HepG2 (cell line): ENCODE data around the gene NME4. TPM values are rescaled to one million over a fixed set of nuclear protein-coding genes. Genes with fewer than 3 reads are reported as not detected.

Experiments used
- ATAC-seq: fragments of 200-7000 bp; cut with Tn5 transposase; 3 replicates; pipeline ENCODE4 v1.9.1; 2020; ENCODE audit warnings: mild to moderate bottlenecking, moderate library complexity
- BruUV-seq: library from RNA; stranded (reverse); fragments of 400-500 nt; replicated peaks from 2 replicates; lab custom pipeline; 2021; lab: Mats Ljungman, UMichigan
- CTCF ChIA-PET: fragments of 300-600 bp; formaldehyde crosslinking; extraction: SDS; loops from one replicate; lab custom pipeline; 2021; ENCODE audit warnings: low total read pairs, inconsistent platforms, low intra/inter-chr PET ratio; lab: Yijun Ruan, JAX
- POLR2A ChIA-PET: fragments of 350-600 bp; sonication (Branson Sonifier 250); formaldehyde crosslinking; loops from one replicate; lab custom pipeline; 2020; ENCODE audit warnings: antibody characterized with exemption, inconsistent platforms; lab: Yijun Ruan, JAX
- DNase-seq: peaks from one replicate; pipeline ENCODE4 v3.0.0-alpha.2; 2015; ENCODE audit warnings: low spot score
- FAIRE-seq: peaks from 3 replicates; lab custom pipeline; 2011; peaks lifted over from hg19 to GRCh38; lab: Jason Lieb, UNC
- H2AFZ ChIP-seq: one replicate; pipeline ENCODE4 v1.6.1; 2011; ENCODE audit warnings: low read length, inconsistent platforms
- H3K27ac ChIP-seq: fragments of 300-600 bp; 3 replicates; pipeline ENCODE4 v1.8.0; 2011; ENCODE audit warnings: mixed run types, mild to moderate bottlenecking, mixed read lengths, low read length, inconsistent platforms; ENCODE audit not compliant: insufficient read depth; ENCODE audit errors: extremely low read length
- H3K27me3 ChIP-seq, 2 experiments: fragments of 200-600 bp in 1 of 2; 2 replicates in 1 of 2; 3 replicates in 1 of 2; pipeline versions ENCODE4 v1.6.0 to v1.8.0; 2011; ENCODE audit warnings: low read length in 2 of 2, mild to moderate bottlenecking in 2 of 2, moderate library complexity in 2 of 2, inconsistent platforms in 1 of 2; ENCODE audit not compliant: insufficient read depth in 2 of 2, control insufficient read depth in 1 of 2
- H3K36me3 ChIP-seq, 2 experiments: fragments of 200-600 bp in 1 of 2; replicated peaks in 1 of 2; 2 replicates in 1 of 2; 3 replicates in 1 of 2; pipeline versions ENCODE4 v1.5.1 to v1.8.0; 2011; ENCODE audit warnings: low read length in 2 of 2, inconsistent platforms in 1 of 2; ENCODE audit not compliant: insufficient read depth in 2 of 2, control insufficient read depth in 1 of 2
- H3K4me1 ChIP-seq: 2 replicates; pipeline ENCODE4 v1.5.1; 2012; ENCODE audit warnings: low read length, inconsistent platforms; ENCODE audit not compliant: insufficient read depth
- H3K4me2 ChIP-seq: 2 replicates; pipeline ENCODE4 v1.6.0; 2011; ENCODE audit warnings: low read depth, low read length, inconsistent platforms
- H3K4me3 ChIP-seq, 3 experiments: fragments of 200-600 bp in 1 of 3; sonication (generic), shearing (Covaris generic) in 1 of 3; replicated peaks in 1 of 3; 2 replicates each; pipeline ENCODE4 v1.5.1; 2011 to 2016; ENCODE audit warnings: low read length in 3 of 3, inconsistent platforms in 2 of 3, low read depth in 2 of 3, mild to moderate bottlenecking in 2 of 3, control low read depth in 1 of 3, mixed read lengths in 1 of 3; ENCODE audit not compliant: insufficient read depth in 1 of 3
- H3K79me2 ChIP-seq: one replicate; pipeline ENCODE4 v1.6.1; 2011; ENCODE audit warnings: low read length, inconsistent platforms; ENCODE audit not compliant: insufficient read depth
- H3K9ac ChIP-seq: 2 replicates; pipeline ENCODE4 v1.6.0; 2011; ENCODE audit warnings: mild to moderate bottlenecking, low read depth, low read length, inconsistent platforms; ENCODE audit not compliant: insufficient read depth
- H3K9me3 ChIP-seq: 2 replicates; pipeline ENCODE4 v1.5.1; 2012; ENCODE audit warnings: mild to moderate bottlenecking, low read length
- H4K20me1 ChIP-seq: 2 replicates; pipeline ENCODE4 v1.6.0; 2011; ENCODE audit warnings: inconsistent platforms, mild to moderate bottlenecking, low read length, moderate library complexity; ENCODE audit not compliant: insufficient read depth
- CENPBD1 ChIP-seq: sonication (generic); formaldehyde crosslinking; IDR thresholded peaks from 2 replicates; pipeline ENCODE4 v1.8.0; 2022; ENCODE audit warnings: missing genetic modification reagents, low read depth, mild to moderate bottlenecking, borderline replicate concordance
- MEIS1 ChIP-seq: sonication (generic); formaldehyde crosslinking; IDR thresholded peaks from 2 replicates; pipeline ENCODE4 v1.9.0; 2021; ENCODE audit warnings: mild to moderate bottlenecking, missing genetic modification reagents, moderate library complexity, borderline replicate concordance
- PATZ1 ChIP-seq: sonication (generic); formaldehyde crosslinking; IDR thresholded peaks from 2 replicates; pipeline ENCODE4 v1.4.0; 2020; ENCODE audit warnings: missing genetic modification reagents
- TBX2 ChIP-seq: sonication (generic); formaldehyde crosslinking; IDR thresholded peaks from 2 replicates; pipeline ENCODE4 v1.5.0; 2020; ENCODE audit warnings: missing genetic modification reagents, mild to moderate bottlenecking, borderline replicate concordance
- YEATS2 ChIP-seq: sonication (generic); formaldehyde crosslinking; IDR thresholded peaks from 2 replicates; pipeline ENCODE4 v1.4.0; 2020; ENCODE audit warnings: missing genetic modification reagents, borderline replicate concordance
- ZNF136 ChIP-seq: sonication (generic); formaldehyde crosslinking; IDR thresholded peaks from 2 replicates; pipeline ENCODE4 v1.8.1; 2022; ENCODE audit warnings: low read depth, mild to moderate bottlenecking, moderate library complexity, missing genetic modification reagents
- ZNF550 ChIP-seq: sonication (generic); formaldehyde crosslinking; IDR thresholded peaks from 2 replicates; pipeline ENCODE4 v1.4.0; 2020; ENCODE audit warnings: mild to moderate bottlenecking, missing genetic modification reagents, borderline replicate concordance
- ZNF770 ChIP-seq: sonication (generic); formaldehyde crosslinking; IDR thresholded peaks from 2 replicates; pipeline ENCODE4 v1.5.0; 2020; ENCODE audit warnings: mild to moderate bottlenecking, missing genetic modification reagents
- WGBS: methylation state at CpG from one replicate; pipeline ENCODE4 v1.1.6; 2017; ENCODE audit warnings: low lambda C conversion rate; 5-methylcytosine and 5-hydroxymethylcytosine counted together
- in situ Hi-C: cut with HindIII; loops from 2 replicates; pipeline ENCODE4 v1.10.0; 2017; ENCODE audit warnings: low pct_unique_long_range_greater_than_20kb; ENCODE audit not compliant: extremely low pct_ligation_motif_present
- intact Hi-C: fragments of 100-400 bp; cut with micrococcal nuclease; formaldehyde crosslinking; loops from one replicate; pipeline ENCODE4 v1.10.0; 2022; ENCODE audit not compliant: unreplicated experiment
- polyA plus RNA-seq, 8 experiments: library from polyadenylated mRNA; depleted of rRNA in 3 of 8; stranded (reverse) in 7 of 8; unstranded in 1 of 8; fragments of >200 nt; fragmentation: Illumina TruSeq in 4 of 8; extraction: Trizol in 4 of 8; gene quantifications; 2 replicates each; pipeline versions ENCODE4 v1.2.1 to v1.2.3, GENCODE V29; 2011 to 2016; ENCODE audit warnings: low read depth in 4 of 8, missing spikeins in 1 of 8, mixed read lengths in 1 of 8; ENCODE audit not compliant: insufficient read depth in 1 of 8
- total RNA-seq, 5 experiments: library from RNA; depleted of rRNA; stranded (reverse); fragments of >200 nt; fragmentation: Illumina TruSeq; extraction: Trizol; gene quantifications; 2 replicates each; pipeline ENCODE4 v1.2.3, GENCODE V29; 2016; ENCODE audit warnings: low read depth in 1 of 5
- TF ChIP-seq, protein P1 (sequence below): sonication (generic); formaldehyde crosslinking; IDR thresholded peaks from 2 replicates; pipeline ENCODE4 v1.9.0; 2022; ENCODE audit warnings: missing genetic modification reagents, mild to moderate bottlenecking, borderline replicate concordance
- TF ChIP-seq, protein P2 (sequence below): sonication (generic); formaldehyde crosslinking; IDR thresholded peaks from 2 replicates; pipeline ENCODE4 v1.4.0; 2020; ENCODE audit warnings: low read depth, mild to moderate bottlenecking, missing genetic modification reagents
- TF ChIP-seq, protein P3 (sequence below): sonication (generic); formaldehyde crosslinking; IDR thresholded peaks from 2 replicates; pipeline ENCODE4 v1.8.0; 2022; ENCODE audit warnings: mild to moderate bottlenecking, missing genetic modification reagents, moderate library complexity

The NME4 gene
- total and polyA plus RNA-seq, 2 of the 13 experiments (the other 11 are each of a cell fraction or from before 2014, with no cell fraction given) = 121 to 263 TPM

- Histone ChIP-seq H3K27me3 (no peaks in the 10 kb centered on the region), H3K79me2 (peaks cover 6% of the 10 kb centered on the region), H3K27ac (peak overlapping the region; percentile 86), H3K4me3 (peak overlapping the region; percentile 24 to 63 (median 39)), H3K4me1 (peaks cover 47% of the 10 kb centered on the region), H3K9me3 (no peaks in the 10 kb centered on the region), H4K20me1 (no peaks in the 10 kb centered on the region), H2AFZ (no peak overlapping the region), H3K9ac (peak overlapping the region; percentile 75), H3K4me2 (peak overlapping the region; percentile 77), H3K36me3 (peaks cover 0 to 11% of the 10 kb centered on the region in 2 experiments; a peak in 2 of 5 replicates)
- in situ Hi-C loops (no loop called here), intact Hi-C loops (loop anchor here (2.0 kb wide), 2 partner anchors 19 to 69 kb away; partner anchors contain the start of gene RAB11FIP3)
- CTCF ChIA-PET = no interaction called here
- peak; percentile 52 for ATAC-seq
- POLR2A ChIA-PET = interaction anchor here (0.8 to 3.1 kb wide), 10 partner anchors 9 to 128 kb away, joined by 3 to 18 read pairs (median 6); partner anchors contain the start of gene CAPN15
- FAIRE-seq = peak; percentile 98
- WGBS = 22% methylated on average over 11 of the region's 27 CpGs
- BruUV-seq = no TSS peak
- peak; percentile 93 for DNase-seq
- TF ChIP-seq CENPBD1 (CRISPR knock-in tag) (no peak), YEATS2 (CRISPR knock-in tag) (peak; percentile 79; the same call in 1 of the 2 replicates), ZNF550 (CRISPR knock-in tag) (no peak; the same call in 1 of the 2 replicates), ZNF770 (CRISPR knock-in tag) (peak; percentile 78), ZNF136 (0 out of 2 replicates have a peak, but pooled peaks have one; percentile 26), TBX2 (peak; percentile 71; the same call in 1 of the 2 replicates), MEIS1 (0 out of 2 replicates have a peak, but pooled peaks have one; percentile 56), PATZ1 (CRISPR knock-in tag) (peak; percentile 92)
- TF ChIP-seq, protein P1, sequence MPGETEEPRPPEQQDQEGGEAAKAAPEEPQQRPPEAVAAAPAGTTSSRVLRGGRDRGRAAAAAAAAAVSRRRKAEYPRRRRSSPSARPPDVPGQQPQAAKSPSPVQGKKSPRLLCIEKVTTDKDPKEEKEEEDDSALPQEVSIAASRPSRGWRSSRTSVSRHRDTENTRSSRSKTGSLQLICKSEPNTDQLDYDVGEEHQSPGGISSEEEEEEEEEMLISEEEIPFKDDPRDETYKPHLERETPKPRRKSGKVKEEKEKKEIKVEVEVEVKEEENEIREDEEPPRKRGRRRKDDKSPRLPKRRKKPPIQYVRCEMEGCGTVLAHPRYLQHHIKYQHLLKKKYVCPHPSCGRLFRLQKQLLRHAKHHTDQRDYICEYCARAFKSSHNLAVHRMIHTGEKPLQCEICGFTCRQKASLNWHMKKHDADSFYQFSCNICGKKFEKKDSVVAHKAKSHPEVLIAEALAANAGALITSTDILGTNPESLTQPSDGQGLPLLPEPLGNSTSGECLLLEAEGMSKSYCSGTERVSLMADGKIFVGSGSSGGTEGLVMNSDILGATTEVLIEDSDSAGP (CRISPR knock-in tag) = peak; percentile 79
- TF ChIP-seq, protein P2, sequence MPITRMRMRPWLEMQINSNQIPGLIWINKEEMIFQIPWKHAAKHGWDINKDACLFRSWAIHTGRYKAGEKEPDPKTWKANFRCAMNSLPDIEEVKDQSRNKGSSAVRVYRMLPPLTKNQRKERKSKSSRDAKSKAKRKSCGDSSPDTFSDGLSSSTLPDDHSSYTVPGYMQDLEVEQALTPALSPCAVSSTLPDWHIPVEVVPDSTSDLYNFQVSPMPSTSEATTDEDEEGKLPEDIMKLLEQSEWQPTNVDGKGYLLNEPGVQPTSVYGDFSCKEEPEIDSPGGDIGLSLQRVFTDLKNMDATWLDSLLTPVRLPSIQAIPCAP = no peak
- TF ChIP-seq, protein P3, sequence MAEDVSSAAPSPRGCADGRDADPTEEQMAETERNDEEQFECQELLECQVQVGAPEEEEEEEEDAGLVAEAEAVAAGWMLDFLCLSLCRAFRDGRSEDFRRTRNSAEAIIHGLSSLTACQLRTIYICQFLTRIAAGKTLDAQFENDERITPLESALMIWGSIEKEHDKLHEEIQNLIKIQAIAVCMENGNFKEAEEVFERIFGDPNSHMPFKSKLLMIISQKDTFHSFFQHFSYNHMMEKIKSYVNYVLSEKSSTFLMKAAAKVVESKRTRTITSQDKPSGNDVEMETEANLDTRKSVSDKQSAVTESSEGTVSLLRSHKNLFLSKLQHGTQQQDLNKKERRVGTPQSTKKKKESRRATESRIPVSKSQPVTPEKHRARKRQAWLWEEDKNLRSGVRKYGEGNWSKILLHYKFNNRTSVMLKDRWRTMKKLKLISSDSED (CRISPR knock-in tag) = no peak
Observed at GRCh38 chr16:405548-406506, 8.8 kb downstream of the NME4 start.
